H1 (cell line): Measurements from ENCODE around the gene SLC7A8. TPM values are rescaled to one million over a fixed set of nuclear protein-coding genes. Genes with fewer than 3 reads are reported as not detected.

Experiments used
- CTCF ChIA-PET: fragments of 300-600 bp; sonication (Branson Sonifier 250); formaldehyde crosslinking; loops from one replicate; lab custom pipeline; 2021; ENCODE audit not compliant: partially characterized antibody; lab: Charles Lee
- POLR2A ChIA-PET: fragments of 300-600 bp; sonication (Branson Sonifier 250); formaldehyde crosslinking; loops from one replicate; lab custom pipeline; 2021; ENCODE audit warnings: inconsistent platforms; ENCODE audit not compliant: partially characterized antibody; lab: Charles Lee
- DNase-seq, 2 experiments: peaks; one replicate each; pipeline versions ENCODE4 v3.0.0 to v3.0.0-alpha.2; 2010 to 2022; ENCODE audit warnings: low spot score in 2 of 2, low read depth in 1 of 2, mixed read lengths in 1 of 2
- FAIRE-seq: peaks from 2 replicates; lab custom pipeline; 2011; peaks lifted over from hg19 to GRCh38; lab: Jason Lieb, UNC
- H2AFZ ChIP-seq: 2 replicates; pipeline ENCODE4 v1.8.1; 2012; ENCODE audit warnings: low read length, inconsistent platforms
- H2AK5ac ChIP-seq: 2 replicates; pipeline ENCODE4 v1.6.1; 2013; ENCODE audit warnings: low read depth, low read length
- H2BK120ac ChIP-seq: replicated peaks from 2 replicates; pipeline ENCODE3; 2013; ENCODE audit warnings: low read depth, low read length, inconsistent platforms
- H2BK12ac ChIP-seq: 2 replicates; pipeline ENCODE4 v1.6.1; 2013; ENCODE audit warnings: low read depth, low read length
- H2BK15ac ChIP-seq: 2 replicates; pipeline ENCODE4 v1.6.1; 2013; ENCODE audit warnings: low read length
- H2BK20ac ChIP-seq: 2 replicates; pipeline ENCODE4 v1.6.1; 2013; ENCODE audit warnings: low read length
- H2BK5ac ChIP-seq: 2 replicates; pipeline ENCODE4 v1.6.1; 2013; ENCODE audit warnings: low read depth, low read length
- H3K14ac ChIP-seq: 2 replicates; pipeline ENCODE4 v1.6.1; 2013; ENCODE audit warnings: inconsistent platforms; ENCODE audit not compliant: insufficient read length
- H3K18ac ChIP-seq: 2 replicates; pipeline ENCODE4 v1.6.1; 2013; ENCODE audit warnings: low read length; ENCODE audit errors: extremely low read depth
- H3K23ac ChIP-seq: 2 replicates; pipeline ENCODE4 v1.6.1; 2013; ENCODE audit warnings: inconsistent platforms; ENCODE audit not compliant: insufficient read length
- H3K23me2 ChIP-seq: 2 replicates; pipeline ENCODE4 v1.6.1; 2013; ENCODE audit warnings: low read depth, low read length
- H3K27ac ChIP-seq: 2 replicates; pipeline ENCODE4 v1.6.1; 2011; ENCODE audit warnings: low read depth, low read length, inconsistent platforms
- H3K27me3 ChIP-seq, 4 experiments: replicated peaks in 1 of 4; 1 replicate in 1 of 4; 2 replicates in 3 of 4; pipeline versions ENCODE4 v1.6.1 to v1.8.1; 2011 to 2013; ENCODE audit warnings: low read length in 3 of 4, mild to moderate bottlenecking in 3 of 4, inconsistent platforms in 2 of 4, mixed read lengths in 2 of 4, moderate library complexity in 1 of 4; ENCODE audit not compliant: control insufficient read depth in 3 of 4, insufficient read depth in 3 of 4; ENCODE audit errors: extremely low read depth in 1 of 4
- H3K36me3 ChIP-seq, 4 experiments: 2 replicates each; pipeline versions ENCODE4 v1.6.1 to v1.8.1; 2011 to 2013; ENCODE audit warnings: mild to moderate bottlenecking in 4 of 4, low read length in 3 of 4, moderate library complexity in 2 of 4, control low read depth in 1 of 4, inconsistent platforms in 1 of 4; ENCODE audit not compliant: insufficient read depth in 4 of 4, control insufficient read depth in 2 of 4
- H3K4ac ChIP-seq: replicated peaks from 2 replicates; pipeline ENCODE3; 2013; ENCODE audit warnings: low read length, low read depth, mixed read lengths, inconsistent platforms; ENCODE audit not compliant: insufficient read length
- H3K4me1 ChIP-seq, 4 experiments: replicated peaks in 1 of 4; 1 replicate in 1 of 4; 2 replicates in 3 of 4; pipeline versions ENCODE4 v1.6.1 to v1.8.1; 2011 to 2013; ENCODE audit warnings: low read length in 3 of 4, inconsistent platforms in 2 of 4, mixed read lengths in 1 of 4; ENCODE audit not compliant: insufficient read depth in 4 of 4, control insufficient read depth in 3 of 4
- H3K4me2 ChIP-seq, 2 experiments: 2 replicates each; pipeline versions ENCODE4 v1.6.1 to v1.8.1; 2011 to 2013; ENCODE audit warnings: low read depth in 2 of 2, low read length in 2 of 2, control low read depth in 1 of 2, inconsistent platforms in 1 of 2, mild to moderate bottlenecking in 1 of 2; ENCODE audit not compliant: insufficient read depth in 1 of 2
- H3K4me3 ChIP-seq, 4 experiments: fragments of 200-600, 300-600 bp in 1 of 4; sonication (generic), shearing (Covaris generic), sonication (Bioruptor Twin) in 1 of 4; 2 replicates each; pipeline versions ENCODE4 v1.5.1 to v1.8.1; 2011 to 2016; ENCODE audit warnings: low read length in 4 of 4, low read depth in 3 of 4, control low read depth in 2 of 4, inconsistent platforms in 2 of 4, mild to moderate bottlenecking in 2 of 4, mixed read lengths in 1 of 4, moderate library complexity in 1 of 4; ENCODE audit not compliant: insufficient read depth in 2 of 4; ENCODE audit errors: extremely low read depth in 1 of 4
- H3K56ac ChIP-seq: replicated peaks from 2 replicates; pipeline ENCODE3; 2013; ENCODE audit warnings: low read depth, mild to moderate bottlenecking, mixed read lengths, low read length, inconsistent platforms; ENCODE audit not compliant: insufficient read length
- H3K79me1 ChIP-seq: 2 replicates; pipeline ENCODE4 v1.6.1; 2013; ENCODE audit warnings: low read depth, low read length, control low read depth
- H3K79me2 ChIP-seq, 2 experiments: 2 replicates each; pipeline versions ENCODE4 v1.6.1 to v1.8.1; 2012 to 2013; ENCODE audit warnings: low read length in 2 of 2, mild to moderate bottlenecking in 2 of 2, inconsistent platforms in 1 of 2; ENCODE audit not compliant: insufficient read depth in 2 of 2, control insufficient read depth in 1 of 2
- H3K9ac ChIP-seq, 4 experiments: replicated peaks in 1 of 4; 1 replicate in 1 of 4; 2 replicates in 3 of 4; pipeline versions ENCODE4 v1.6.1 to v1.8.1; 2011 to 2013; ENCODE audit warnings: low read depth in 3 of 4, low read length in 3 of 4, control low read depth in 2 of 4, mild to moderate bottlenecking in 2 of 4, moderate library complexity in 2 of 4, inconsistent platforms in 1 of 4; ENCODE audit errors: extremely low read depth in 1 of 4
- H3K9me3 ChIP-seq, 2 experiments: 2 replicates each; pipeline versions ENCODE4 v1.6.1 to v1.8.1; 2012 to 2013; ENCODE audit warnings: mild to moderate bottlenecking in 2 of 2, moderate library complexity in 2 of 2, control low read depth in 1 of 2, inconsistent platforms in 1 of 2, low read depth in 1 of 2, low read length in 1 of 2, mixed read lengths in 1 of 2; ENCODE audit not compliant: insufficient read depth in 2 of 2
- H4K20me1 ChIP-seq, 2 experiments: replicated peaks in 1 of 2; 2 replicates each; pipeline versions ENCODE3 to v1.8.1; 2011 to 2013; ENCODE audit warnings: inconsistent platforms in 2 of 2, low read length in 2 of 2, mild to moderate bottlenecking in 1 of 2; ENCODE audit not compliant: insufficient read depth in 2 of 2, control insufficient read depth in 1 of 2
- H4K5ac ChIP-seq: 2 replicates; pipeline ENCODE4 v1.6.1; 2013; ENCODE audit warnings: low read length, low read depth, mixed read lengths, inconsistent platforms; ENCODE audit not compliant: insufficient read length
- H4K8ac ChIP-seq: 2 replicates; pipeline ENCODE4 v1.8.0; 2013; ENCODE audit warnings: mild to moderate bottlenecking, moderate library complexity, low read length, inconsistent platforms; ENCODE audit not compliant: insufficient read depth; ENCODE audit errors: extremely low read depth
- H4K91ac ChIP-seq: replicated peaks from 2 replicates; pipeline ENCODE3; 2013; ENCODE audit warnings: low read length, mixed read lengths, inconsistent platforms; ENCODE audit not compliant: insufficient read length
- BACH1 ChIP-seq: IDR thresholded peaks from 2 replicates; pipeline ENCODE4 v1.6.1; 2012; ENCODE audit warnings: low read length, improper control_type of control experiment
- BCL11A ChIP-seq, 2 experiments: IDR thresholded peaks; one replicate each; pipeline ENCODE4 v1.6.1; 2011; ENCODE audit warnings: low read depth in 2 of 2, low read length in 2 of 2, mild to moderate bottlenecking in 2 of 2
- CREB1 ChIP-seq: IDR thresholded peaks from 2 replicates; pipeline ENCODE4 v1.6.1; 2012; ENCODE audit warnings: inconsistent platforms
- JUN ChIP-seq: IDR thresholded peaks from 2 replicates; pipeline ENCODE4 v1.6.1; 2011; ENCODE audit warnings: low read depth, mild to moderate bottlenecking, improper control_type of control experiment, low read length
- SAP30 ChIP-seq: fragments of 300-600 bp; sonication (generic); IDR thresholded peaks from 2 replicates; pipeline ENCODE4 v1.7.1; 2012; ENCODE audit warnings: low read length, moderate library complexity, mild to moderate bottlenecking, inconsistent platforms; ENCODE audit not compliant: insufficient read depth, insufficient replicate concordance
- SP2 ChIP-seq: IDR thresholded peaks from 2 replicates; pipeline ENCODE4 v1.6.1; 2012; ENCODE audit warnings: mild to moderate bottlenecking, low read length, inconsistent platforms
- WGBS, 2 experiments: shearing (Covaris generic) in 1 of 2; methylation state at CpG; one replicate each; pipeline versions ENCODE4 v1.1.6 to v1.1.7; 2013 to 2015; ENCODE audit warnings: low lambda C conversion rate in 2 of 2, mixed read lengths in 2 of 2, inconsistent platforms in 1 of 2, low coverage in 1 of 2, missing lambda C conversion rate in 1 of 2; ENCODE audit not compliant: insufficient replicate concordance in 2 of 2, insufficient coverage in 1 of 2, insufficient read length in 1 of 2; ENCODE audit errors: extremely low coverage in 1 of 2, missing lambda C conversion rate in 1 of 2; 5-methylcytosine and 5-hydroxymethylcytosine counted together
- polyA plus RNA-seq, 7 experiments: library from polyadenylated mRNA; depleted of rRNA in 3 of 7; stranded (reverse) in 5 of 7; unstranded in 2 of 7; fragments of >200 nt in 5 of 7; fragments of 200-250 nt in 2 of 7; gene quantifications; 1 replicate in 5 of 7; 2 replicates in 1 of 7; 4 replicates in 1 of 7; pipeline versions ENCODE4 v1.2.1 to v1.2.3, GENCODE V29; 2011 to 2013; ENCODE audit warnings: missing spikeins in 2 of 7, mixed read lengths in 2 of 7
- total RNA-seq: library from RNA; stranded (reverse); fragmentation: NEBNext Ultra II Directional; extraction: Animal tissue kit (Norgen Biotek cat#: 25700); gene quantifications from 2 replicates; pipeline ENCODE4 v1.2.1, GENCODE V29; 2021
- TF ChIP-seq, protein P1 (sequence below): IDR thresholded peaks from 2 replicates; pipeline ENCODE4 v1.6.1; 2011; ENCODE audit warnings: low read length, improper control_type of control experiment
- TF ChIP-seq, protein P2 (sequence below): IDR thresholded peaks from 2 replicates; pipeline ENCODE4 v1.6.1; 2012; ENCODE audit warnings: low read length, inconsistent platforms
- TF ChIP-seq, protein P3 (sequence below), 3 experiments: IDR thresholded peaks; 1 replicate in 2 of 3; 2 replicates in 1 of 3; pipeline versions ENCODE4 v1.5.1 to v1.6.1; 2011; ENCODE audit warnings: low read length in 3 of 3, mild to moderate bottlenecking in 3 of 3, inconsistent platforms in 2 of 3, low read depth in 1 of 3, moderate library complexity in 1 of 3; ENCODE audit not compliant: insufficient read depth in 1 of 3; ENCODE audit errors: control extremely low read depth in 1 of 3

The SLC7A8 gene
- total and polyA plus RNA-seq, 2 of the 8 experiments (the other 6 are each of a cell fraction or from before 2014, with no cell fraction given): 182 to 204 TPM

DNA sequence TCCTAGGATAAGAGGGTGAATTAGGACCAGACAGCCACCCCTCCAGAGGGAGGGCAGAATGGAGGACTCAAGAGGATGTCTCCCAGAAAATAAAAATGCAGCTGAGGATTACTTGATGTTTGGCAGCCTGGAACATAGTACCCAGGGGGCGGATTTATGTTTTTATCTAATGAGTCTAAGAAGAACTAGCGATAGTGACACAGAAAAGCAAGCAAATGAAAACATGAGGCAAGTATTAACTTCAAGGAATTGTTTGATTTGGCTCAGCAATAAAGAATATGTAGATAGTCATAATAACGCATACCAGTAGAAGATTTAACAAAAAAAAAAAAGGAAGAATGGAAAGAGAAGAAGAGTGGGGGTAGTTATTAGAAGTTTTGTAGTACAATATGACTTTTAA lies 10.0 kb upstream of the SLC7A8 start:
- no peak overlapping the region for H3K23ac ChIP-seq
- no peak overlapping the region for H2BK12ac ChIP-seq
- H3K4ac ChIP-seq: no peak overlapping the region
- no peaks in the 10 kb centered on the region for H3K79me1 ChIP-seq
- no peaks in the 10 kb centered on the region for H3K79me2 ChIP-seq
- 86% methylated on average over 3 of the region's 3 CpGs; no CpG with 5 or more reads in 1 of the 2 experiments for WGBS, 2 experiments
- H3K4me3 ChIP-seq: no peak overlapping the region
- no peak overlapping the region for H3K56ac ChIP-seq
- POLR2A ChIA-PET: no interaction called here
- no peak overlapping the region for H2BK5ac ChIP-seq
- no peaks in the 10 kb centered on the region for H4K20me1 ChIP-seq
- no peak for FAIRE-seq
- H3K18ac ChIP-seq: no peak overlapping the region
- H2AFZ ChIP-seq: no peak overlapping the region
- no peak overlapping the region for H4K5ac ChIP-seq
- no peak overlapping the region for H3K14ac ChIP-seq
- no peak overlapping the region for H3K9ac ChIP-seq
- no peak overlapping the region for H3K4me2 ChIP-seq
- H3K36me3 ChIP-seq: no peaks in the 10 kb centered on the region
- no peak overlapping the region for H4K91ac ChIP-seq
- H2BK15ac ChIP-seq: no peak overlapping the region
- no peak overlapping the region for H2BK120ac ChIP-seq
- no peak overlapping the region for H4K8ac ChIP-seq
- H3K9me3 ChIP-seq: no peaks in the 10 kb centered on the region
- H3K4me1 ChIP-seq: peaks cover 0 to 5% (median 1%) of the 10 kb centered on the region in 4 experiments; a peak in 3 of 7 replicates
- no peak overlapping the region for H2AK5ac ChIP-seq
- no peaks in the 10 kb centered on the region for H3K23me2 ChIP-seq
- CTCF ChIA-PET: interaction anchor here (1.2 to 1.5 kb wide), 2 partner anchors 12 to 72 kb away, joined by 3 to 4 read pairs; no protein-coding TSS in a partner anchor
- H3K27ac ChIP-seq: no peak overlapping the region
- no peaks in the 10 kb centered on the region for H3K27me3 ChIP-seq
- peak in 1 of 2 experiments; percentile 10 for DNase-seq
- no peak overlapping the region for H2BK20ac ChIP-seq
- TF ChIP-seq JUN (no peak), SP2 (no peak), SAP30 (no peak), CREB1 (no peak), BACH1 (no peak), BCL11A (IDR thresholded peaks at IDR 0.05; ENCODE audit: low read depth in 2 of 2, low read length in 2 of 2) (no peak)
- TF ChIP-seq, protein P1, sequence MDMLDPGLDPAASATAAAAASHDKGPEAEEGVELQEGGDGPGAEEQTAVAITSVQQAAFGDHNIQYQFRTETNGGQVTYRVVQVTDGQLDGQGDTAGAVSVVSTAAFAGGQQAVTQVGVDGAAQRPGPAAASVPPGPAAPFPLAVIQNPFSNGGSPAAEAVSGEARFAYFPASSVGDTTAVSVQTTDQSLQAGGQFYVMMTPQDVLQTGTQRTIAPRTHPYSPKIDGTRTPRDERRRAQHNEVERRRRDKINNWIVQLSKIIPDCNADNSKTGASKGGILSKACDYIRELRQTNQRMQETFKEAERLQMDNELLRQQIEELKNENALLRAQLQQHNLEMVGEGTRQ: no peak
- TF ChIP-seq, protein P2, sequence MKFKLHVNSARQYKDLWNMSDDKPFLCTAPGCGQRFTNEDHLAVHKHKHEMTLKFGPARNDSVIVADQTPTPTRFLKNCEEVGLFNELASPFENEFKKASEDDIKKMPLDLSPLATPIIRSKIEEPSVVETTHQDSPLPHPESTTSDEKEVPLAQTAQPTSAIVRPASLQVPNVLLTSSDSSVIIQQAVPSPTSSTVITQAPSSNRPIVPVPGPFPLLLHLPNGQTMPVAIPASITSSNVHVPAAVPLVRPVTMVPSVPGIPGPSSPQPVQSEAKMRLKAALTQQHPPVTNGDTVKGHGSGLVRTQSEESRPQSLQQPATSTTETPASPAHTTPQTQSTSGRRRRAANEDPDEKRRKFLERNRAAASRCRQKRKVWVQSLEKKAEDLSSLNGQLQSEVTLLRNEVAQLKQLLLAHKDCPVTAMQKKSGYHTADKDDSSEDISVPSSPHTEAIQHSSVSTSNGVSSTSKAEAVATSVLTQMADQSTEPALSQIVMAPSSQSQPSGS: no peak
- TF ChIP-seq, protein P3, sequence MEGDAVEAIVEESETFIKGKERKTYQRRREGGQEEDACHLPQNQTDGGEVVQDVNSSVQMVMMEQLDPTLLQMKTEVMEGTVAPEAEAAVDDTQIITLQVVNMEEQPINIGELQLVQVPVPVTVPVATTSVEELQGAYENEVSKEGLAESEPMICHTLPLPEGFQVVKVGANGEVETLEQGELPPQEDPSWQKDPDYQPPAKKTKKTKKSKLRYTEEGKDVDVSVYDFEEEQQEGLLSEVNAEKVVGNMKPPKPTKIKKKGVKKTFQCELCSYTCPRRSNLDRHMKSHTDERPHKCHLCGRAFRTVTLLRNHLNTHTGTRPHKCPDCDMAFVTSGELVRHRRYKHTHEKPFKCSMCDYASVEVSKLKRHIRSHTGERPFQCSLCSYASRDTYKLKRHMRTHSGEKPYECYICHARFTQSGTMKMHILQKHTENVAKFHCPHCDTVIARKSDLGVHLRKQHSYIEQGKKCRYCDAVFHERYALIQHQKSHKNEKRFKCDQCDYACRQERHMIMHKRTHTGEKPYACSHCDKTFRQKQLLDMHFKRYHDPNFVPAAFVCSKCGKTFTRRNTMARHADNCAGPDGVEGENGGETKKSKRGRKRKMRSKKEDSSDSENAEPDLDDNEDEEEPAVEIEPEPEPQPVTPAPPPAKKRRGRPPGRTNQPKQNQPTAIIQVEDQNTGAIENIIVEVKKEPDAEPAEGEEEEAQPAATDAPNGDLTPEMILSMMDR (IDR thresholded peaks at IDR 0.05; ENCODE audit: control extremely low read depth in 1 of 3, insufficient read depth in 1 of 3, low read depth in 1 of 3, low read length in 3 of 3): no peak
